Glomerular visceral epithelial cell (primary cell): ENCODE measurements around the gene NEMP1.
A peak's percentile ranks its signal among the peaks of the same experiment; 100 is the strongest.
"Not testable (repeated sequence)": the region's sequence is repeated elsewhere in the genome, so short reads cannot be mapped to it uniquely, and the experiment has no call there.

Source experiments
- DNase-seq: peaks from one replicate; pipeline ENCODE4 v3.0.0-alpha.2; 2016; ENCODE audit errors: extremely low spot score

Gene NEMP1

GRCh38 chr12:57078519-57079404 is at the start of gene NEMP1:
NEMP1 (minus strand) TSS chr12:57078791; CDS start chr12:57078745, 46 bp downstream.
- DNase-seq: peak; percentile 100

GRCh38 chr12:57127726-57128518 is 49.3 kb upstream of the NEMP1 start, which contains the start of gene LRP1:
LRP1 (plus strand) TSS chr12:57128483; CDS start chr12:57128965, 482 bp downstream.
- DNase-seq: peak; percentile 82

- peak; percentile 57 for DNase-seq
Measured at GRCh38 chr12:57127101-57127725, 48.6 kb upstream of the NEMP1 start.

DNA sequence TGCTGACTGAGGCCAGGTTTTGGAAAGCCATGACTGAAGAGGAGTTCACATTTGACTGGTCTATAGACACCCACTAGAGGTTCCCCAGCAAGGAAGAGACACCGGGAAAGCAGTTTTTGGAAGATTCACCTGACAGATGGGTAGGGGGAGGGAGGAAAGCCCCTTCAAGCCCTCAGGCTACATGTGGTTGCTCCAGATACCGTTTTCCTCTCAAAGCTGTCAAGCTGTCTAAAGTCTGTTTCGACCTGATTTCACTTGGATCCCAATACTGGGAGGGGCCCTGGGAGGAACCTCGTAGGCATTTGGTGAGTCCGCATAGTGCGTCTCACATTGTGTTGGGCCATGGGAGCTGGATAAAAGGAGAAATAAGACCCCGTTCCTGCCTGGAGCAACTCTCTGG is 48.0 kb upstream of the NEMP1 start:
- DNase-seq: no peak

- no peak for DNase-seq
Measured at GRCh38 chr12:57126061-57126460, 47.5 kb upstream of the NEMP1 start.

- DNase-seq: peak; percentile 71
Measured at GRCh38 chr12:57124261-57124877, 45.8 kb upstream of the NEMP1 start.

DNA sequence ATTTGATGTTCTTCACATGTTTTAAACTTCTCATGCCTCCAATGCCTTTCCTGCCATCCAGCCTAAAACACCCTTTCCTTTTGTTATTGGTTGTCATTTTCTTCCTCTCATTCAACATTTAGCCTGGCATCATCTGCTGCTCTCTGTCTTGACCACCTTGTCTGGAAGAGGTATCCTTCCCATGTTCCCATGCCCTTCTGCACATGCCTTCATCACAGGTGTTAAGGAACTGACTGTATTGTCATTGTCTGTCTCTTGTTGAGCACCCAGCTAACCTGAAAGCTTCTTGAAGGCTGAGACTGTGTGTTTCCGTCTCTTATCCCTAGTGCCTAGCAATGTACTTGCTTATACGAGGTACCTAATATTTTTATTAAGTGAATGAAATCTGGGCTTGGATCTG is 45.2 kb upstream of the NEMP1 start:
- DNase-seq: no peak

DNA sequence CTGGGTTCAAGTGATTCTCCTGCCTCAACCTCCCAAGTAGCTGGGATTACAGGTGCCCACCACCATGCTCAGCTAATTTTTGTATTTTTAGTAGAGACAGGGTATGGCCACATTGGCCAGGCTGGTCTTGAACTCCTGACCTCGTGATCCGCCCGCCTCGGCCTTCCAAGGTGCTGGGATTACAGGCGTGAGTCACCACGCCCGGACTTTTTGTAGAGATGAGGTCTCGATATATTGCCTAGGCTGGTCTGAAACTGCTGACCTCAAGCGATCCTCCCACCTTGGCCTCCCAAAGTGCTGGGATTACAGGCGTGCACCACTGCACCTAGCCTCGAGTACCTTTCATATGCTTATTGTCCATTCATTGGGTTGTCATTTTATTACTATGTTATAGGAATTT is 42.1 kb upstream of the NEMP1 start:
- not testable (repeated sequence) for DNase-seq

DNA sequence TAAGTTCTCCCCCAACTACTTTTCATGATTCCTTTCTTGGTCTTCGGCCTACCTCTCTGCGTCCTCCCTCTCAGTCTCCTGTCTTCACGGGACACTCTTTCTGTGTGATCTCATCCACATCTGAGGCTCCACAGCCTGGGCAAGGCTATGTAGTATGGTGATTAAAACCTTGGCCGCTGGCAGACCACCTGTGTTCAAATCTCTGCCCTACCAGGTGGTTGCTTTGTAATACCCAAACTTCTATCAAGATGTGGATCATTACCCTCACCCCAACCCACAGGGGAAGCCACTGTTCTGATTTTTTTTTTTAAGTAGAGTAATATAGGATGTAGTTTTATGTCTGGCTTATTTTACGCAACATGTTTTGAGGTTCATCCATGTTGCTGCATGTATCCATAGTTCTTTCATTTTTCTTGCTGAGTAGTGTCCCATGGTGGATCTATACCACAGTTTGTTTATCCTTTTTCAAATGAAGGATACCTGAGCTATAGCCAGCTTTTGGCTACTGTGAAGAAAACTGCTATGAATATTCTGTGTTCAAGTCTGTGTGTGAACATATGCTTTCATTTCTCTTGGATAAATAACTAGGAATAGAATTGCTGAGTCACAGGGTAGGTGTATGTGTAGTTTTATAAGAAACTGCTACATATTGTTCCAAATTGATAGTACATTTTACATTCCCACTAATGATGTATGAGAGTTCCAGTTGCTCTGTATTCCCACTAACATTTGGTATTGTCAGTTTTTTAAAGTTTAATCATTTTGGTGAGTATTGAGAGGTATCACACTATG is 40.9 kb upstream of the NEMP1 start:
- no peak for DNase-seq

- DNase-seq: peak; percentile 27
Measured at GRCh38 chr12:57118711-57119271, 40.2 kb upstream of the NEMP1 start.

- DNase-seq: no peak
Measured at GRCh38 chr12:57116580-57117281, 38.1 kb upstream of the NEMP1 start.

DNA sequence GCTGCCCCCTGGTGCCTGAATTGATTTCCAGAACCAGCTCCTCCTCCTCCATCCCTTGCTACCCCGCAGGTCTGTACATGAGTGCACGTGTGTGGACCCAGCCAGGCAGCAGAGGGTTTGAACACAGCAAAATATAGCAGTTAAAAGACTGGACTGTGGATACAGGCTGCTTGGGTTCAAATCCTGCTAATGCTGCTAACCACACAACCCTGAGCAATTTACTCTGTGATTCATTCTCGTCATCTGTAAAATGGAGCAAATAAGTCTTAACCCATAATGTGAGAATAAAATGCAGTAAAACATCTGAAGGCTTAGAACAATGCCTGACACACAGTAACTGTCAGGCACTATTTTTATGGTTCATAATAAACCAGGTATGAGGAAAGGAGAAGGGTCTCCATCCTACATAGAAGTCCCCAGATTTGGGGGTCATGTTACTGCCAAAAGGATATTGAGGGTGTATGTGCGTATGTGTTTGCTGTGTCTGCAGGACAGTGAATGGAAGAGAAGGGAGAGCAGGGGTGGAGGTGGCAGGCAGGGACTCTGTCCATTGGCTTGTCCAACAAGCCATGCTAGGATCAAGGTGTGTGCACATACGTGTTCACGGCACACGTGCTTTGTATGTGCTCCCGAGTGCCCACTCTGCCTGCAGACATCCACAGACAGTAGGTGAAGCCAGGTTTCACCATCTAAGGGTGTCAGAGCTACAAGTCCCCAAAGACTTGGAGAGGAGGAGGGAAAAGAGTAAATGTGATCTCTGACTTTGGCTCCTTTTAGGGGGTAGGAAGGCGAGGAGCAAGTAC is 34.1 kb upstream of the NEMP1 start:
- DNase-seq: no peak

DNA sequence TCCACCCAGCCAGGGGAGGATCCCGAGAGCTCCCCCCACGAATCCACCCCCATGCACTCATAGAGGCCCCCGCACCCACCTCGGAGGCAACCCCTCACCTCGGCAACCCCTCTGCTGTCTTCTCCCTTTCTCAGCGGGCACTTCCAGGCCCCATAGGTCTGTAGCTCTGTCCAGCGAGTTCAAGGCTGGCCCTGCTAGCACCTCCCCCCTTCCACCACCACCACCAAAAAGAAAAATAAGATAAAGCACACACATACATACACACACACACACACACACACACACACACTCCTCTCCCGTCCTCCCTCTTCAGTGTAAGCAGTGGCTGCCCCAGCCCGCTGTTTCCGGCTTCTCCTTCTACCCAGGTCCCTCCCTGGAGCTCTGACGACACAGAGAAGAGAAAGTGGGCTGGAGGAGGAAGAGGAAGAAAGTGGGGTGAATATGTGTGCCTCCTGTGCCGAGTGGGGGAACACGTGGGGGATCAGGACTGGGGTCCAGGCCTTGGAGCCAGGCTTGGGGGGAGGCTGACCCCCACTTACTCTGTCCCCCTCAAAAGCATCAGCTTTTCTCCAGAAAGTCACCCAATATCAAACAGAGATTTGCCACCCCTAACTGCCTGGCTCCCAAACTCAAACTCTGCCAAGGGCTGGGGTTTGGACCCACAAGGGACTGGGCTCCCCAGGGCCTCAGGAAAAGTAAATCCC is 32.6 kb upstream of the NEMP1 start, which contains the start of gene STAT6:
Gene STAT6 (minus strand): TSS at position 332 of the 704 bp plus-strand sequence. CDS start 3,084 bp downstream, outside the sequence.
- peak; percentile 84 for DNase-seq

DNA sequence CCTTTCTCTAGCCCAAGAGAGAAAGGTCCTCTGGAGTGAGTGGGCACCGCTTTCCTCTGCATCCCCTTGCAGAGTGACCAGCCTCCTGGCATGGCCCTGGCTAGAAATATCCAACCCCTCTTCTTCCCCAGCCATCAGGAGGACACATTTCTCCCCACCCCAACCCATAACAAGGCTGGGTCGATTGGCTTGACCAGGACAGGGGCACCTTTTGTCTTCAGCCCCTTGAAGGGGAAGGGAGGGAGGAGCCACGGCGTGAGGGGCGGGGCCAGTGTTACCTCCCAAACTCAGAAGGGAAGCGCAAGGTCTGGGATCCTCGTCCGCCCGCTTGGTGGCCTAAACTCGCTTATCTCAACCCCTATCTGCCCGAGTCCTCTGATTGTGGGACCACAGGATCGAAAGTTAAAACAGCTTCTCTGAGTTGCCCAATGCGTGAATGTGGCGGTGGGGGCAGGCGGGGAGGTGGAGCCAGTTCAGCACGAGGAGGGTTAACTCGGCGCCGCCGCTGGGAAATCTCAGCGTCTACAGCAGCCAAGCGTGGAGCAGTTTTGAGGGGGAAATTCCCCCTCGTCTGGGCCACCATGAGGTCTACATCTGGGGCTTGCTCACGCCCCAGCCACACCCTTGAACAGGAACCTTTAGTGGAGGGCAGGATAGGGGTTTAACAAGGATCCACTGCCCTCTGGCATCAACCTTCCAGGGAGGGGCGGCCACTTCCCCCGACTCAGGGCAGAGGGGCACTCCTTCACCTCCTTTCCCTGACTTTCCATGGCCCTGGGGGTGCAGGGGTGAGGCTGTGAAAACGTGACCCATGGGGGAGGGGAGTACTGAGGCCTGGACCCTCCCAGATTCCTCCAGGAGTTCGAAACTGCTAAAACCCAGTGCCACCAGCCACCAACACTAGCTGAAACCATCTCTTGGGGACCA is 31.8 kb upstream of the NEMP1 start:
- DNase-seq: peak; percentile 65

DNA sequence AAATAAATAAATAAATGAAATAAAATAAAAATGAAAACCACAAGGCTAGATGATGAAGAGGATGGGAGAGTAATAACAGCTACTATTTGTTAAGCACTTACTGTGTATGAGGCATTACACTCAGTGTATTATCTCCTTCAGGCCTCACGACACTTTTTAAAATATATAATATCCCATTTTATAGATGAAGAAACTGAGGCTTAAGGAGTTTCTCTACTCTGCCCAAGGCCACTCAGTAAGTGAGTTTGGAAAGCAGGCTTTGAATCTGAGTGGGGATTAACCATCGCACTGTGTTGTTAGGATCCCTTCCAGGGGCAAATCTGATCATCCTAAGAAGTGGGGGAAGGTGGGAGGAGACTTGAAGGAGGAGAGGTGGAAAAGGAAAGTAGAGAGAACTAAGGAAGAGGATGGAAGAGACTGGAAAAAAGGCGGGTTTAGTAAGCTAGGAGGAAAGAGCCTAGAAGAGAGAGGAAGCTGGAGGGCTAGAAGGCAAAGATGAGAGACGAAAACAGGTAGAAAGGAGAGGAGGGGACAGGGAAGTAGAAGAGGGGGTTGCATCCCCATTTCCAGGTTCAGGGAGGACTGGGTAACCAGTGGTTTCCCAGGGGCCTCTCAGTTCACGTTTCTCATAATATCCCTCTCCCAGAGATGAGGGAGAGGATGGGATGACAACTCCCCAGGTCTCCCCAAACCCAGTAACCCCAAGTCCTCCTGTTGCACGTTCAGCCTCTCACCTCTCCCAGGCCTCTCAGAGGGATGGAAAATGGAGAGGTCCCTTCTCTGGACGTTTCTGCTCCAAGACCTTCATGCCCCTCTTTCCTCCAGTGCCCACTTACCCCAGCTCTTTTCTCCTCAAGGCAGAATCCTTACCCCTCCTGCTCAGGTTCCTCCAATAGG is 30.9 kb upstream of the NEMP1 start:
- DNase-seq: no peak
